Stomach (tissue), 9 donors: ENCODE results near the gene NAGK. TPM values are rescaled to one million over a fixed set of nuclear protein-coding genes. Genes with fewer than 3 reads are reported as not detected.

Source experiments
- DNase-seq, 2 donors: peaks; one replicate each; pipeline versions ENCODE4 v3.0.0 to v3.0.0-alpha.2; 2013 to 2019
- H3K27ac ChIP-seq, 5 donors: fragments of 200-600 bp in 4 of 5; sonication (generic) in 4 of 5; one replicate each; pipeline ENCODE4 v1.5.1; 2013 to 2019; ENCODE audit warnings: mild to moderate bottlenecking in 1 of 5, moderate library complexity in 1 of 5
- H3K27me3 ChIP-seq, 3 donors: fragments of 200-600 bp; sonication (generic); one replicate each; pipeline ENCODE4 v1.5.1; 2017 to 2019; ENCODE audit warnings: mixed run types in 1 of 3
- H3K36me3 ChIP-seq, 4 donors: fragments of 200-600 bp; sonication (generic); 1 replicate in 3 of 4; 2 replicates in 1 of 4; pipeline ENCODE4 v1.5.1; 2016 to 2019
- H3K4me1 ChIP-seq, 4 donors: fragments of 200-600 bp; sonication (generic); one replicate each; pipeline ENCODE4 v1.5.1; 2016 to 2019
- H3K4me3 ChIP-seq, 4 donors: fragments of 200-600 bp; sonication (generic) in 3 of 4; one replicate each; pipeline ENCODE4 v1.5.1; 2016 to 2019; ENCODE audit warnings: mild to moderate bottlenecking in 1 of 4
- H3K9me3 ChIP-seq, 4 donors: fragments of 200-600 bp; sonication (generic); one replicate each; pipeline ENCODE4 v1.5.1; 2016 to 2019
- EP300 ChIP-seq: sonication (generic); formaldehyde crosslinking; IDR thresholded peaks from one replicate; pipeline ENCODE4 v1.6.1; 2017; ENCODE audit warnings: antibody characterized with exemption
- POLR2A ChIP-seq, 4 donors: fragments of 450-650 bp; IDR thresholded peaks; one replicate each; pipeline ENCODE4 v1.6.1; 2016; ENCODE audit warnings: antibody characterized with exemption in 4 of 4, control low read depth in 2 of 4, mild to moderate bottlenecking in 1 of 4, moderate library complexity in 1 of 4
- POLR2AphosphoS5 ChIP-seq, 3 donors: sonication (generic); formaldehyde crosslinking; IDR thresholded peaks; one replicate each; pipeline ENCODE4 v1.6.1; 2016; ENCODE audit warnings: antibody characterized with exemption in 3 of 3
- WGBS, 5 donors: extraction: QIAGEN DNeasy Blood & Tissue Kit in 3 of 5; methylation state at CpG; one replicate each; pipeline versions ENCODE4 v1.1.5 to v1.1.7; 2013 to 2018; 5-methylcytosine and 5-hydroxymethylcytosine counted together
- intact Hi-C: fragments of 100-400 bp; cut with DNase I; formaldehyde crosslinking; loops from one replicate; pipeline ENCODE4 v1.15.1; 2023; ENCODE audit warnings: low total_unique reads
- polyA plus RNA-seq, 3 donors: library from polyadenylated mRNA; stranded (reverse); fragments of 200-250 nt; gene quantifications; one replicate each; pipeline ENCODE4 v1.2.3, GENCODE V29; 2013
- total RNA-seq, 5 donors: library from RNA; depleted of rRNA; stranded (reverse); fragments of >200 nt; gene quantifications; one replicate each; pipeline versions ENCODE4 v1.1.0 to v1.2.3, GENCODE V29; 2014 to 2016
- TF ChIP-seq, protein P1 (sequence below), 7 experiments: fragments of 450-650 bp in 4 of 7; fragments of 200-600 bp in 3 of 7; sonication (generic) in 3 of 7; IDR thresholded peaks; one replicate each; pipeline ENCODE4 v1.5.1; 2016 to 2019; ENCODE audit warnings: antibody characterized with exemption in 7 of 7, control low read depth in 2 of 7, mild to moderate bottlenecking in 1 of 7
- donor health status: healthy with polysubstance abuse.
- donor health status: Bipolar disorder and iron deficiency.
- donor health status: healthy.

The NAGK gene
- total and polyA plus RNA-seq, 8 donors = 25.9 to 124 (median 91.4) TPM

GRCh38 chr2:71108091-71108490 lies 39.6 kb downstream of the NAGK start:
- no peak for DNase-seq
- H3K9me3 ChIP-seq = no peaks in the 10 kb centered on the region
- 88 to 96% (median 94%) methylated on average over 2 of the region's 2 CpGs for WGBS, 5 donors
- no peaks in the 10 kb centered on the region for H3K4me1 ChIP-seq
- no peak overlapping the region for H3K27ac ChIP-seq
- peaks cover 0 to 44% (median 29%) of the 10 kb centered on the region in 4 donors for H3K36me3 ChIP-seq
- intact Hi-C loops = no loop called here
- H3K27me3 ChIP-seq = no peaks in the 10 kb centered on the region
- H3K4me3 ChIP-seq = no peak overlapping the region
- TF ChIP-seq EP300 (no peak), POLR2A (IDR thresholded peaks at IDR 0.05) (no peak), POLR2AphosphoS5 (IDR thresholded peaks at IDR 0.05) (no peak)
- TF ChIP-seq, protein P1, sequence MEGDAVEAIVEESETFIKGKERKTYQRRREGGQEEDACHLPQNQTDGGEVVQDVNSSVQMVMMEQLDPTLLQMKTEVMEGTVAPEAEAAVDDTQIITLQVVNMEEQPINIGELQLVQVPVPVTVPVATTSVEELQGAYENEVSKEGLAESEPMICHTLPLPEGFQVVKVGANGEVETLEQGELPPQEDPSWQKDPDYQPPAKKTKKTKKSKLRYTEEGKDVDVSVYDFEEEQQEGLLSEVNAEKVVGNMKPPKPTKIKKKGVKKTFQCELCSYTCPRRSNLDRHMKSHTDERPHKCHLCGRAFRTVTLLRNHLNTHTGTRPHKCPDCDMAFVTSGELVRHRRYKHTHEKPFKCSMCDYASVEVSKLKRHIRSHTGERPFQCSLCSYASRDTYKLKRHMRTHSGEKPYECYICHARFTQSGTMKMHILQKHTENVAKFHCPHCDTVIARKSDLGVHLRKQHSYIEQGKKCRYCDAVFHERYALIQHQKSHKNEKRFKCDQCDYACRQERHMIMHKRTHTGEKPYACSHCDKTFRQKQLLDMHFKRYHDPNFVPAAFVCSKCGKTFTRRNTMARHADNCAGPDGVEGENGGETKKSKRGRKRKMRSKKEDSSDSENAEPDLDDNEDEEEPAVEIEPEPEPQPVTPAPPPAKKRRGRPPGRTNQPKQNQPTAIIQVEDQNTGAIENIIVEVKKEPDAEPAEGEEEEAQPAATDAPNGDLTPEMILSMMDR (IDR thresholded peaks at IDR 0.05) = no peak

- 85 to 100% (median 98%) methylated on average over 1 of the region's 1 CpG for WGBS, 5 donors
- intact Hi-C loops = no loop called here
These were observed 45.4 kb downstream of the NAGK start for GRCh38 chr2:71113843-71114242.

GRCh38 chr2:71117063-71117462 lies 48.6 kb downstream of the NAGK start:
- TF ChIP-seq POLR2A (IDR thresholded peaks at IDR 0.05) = no peak
- H3K27ac ChIP-seq = no peak overlapping the region
- H3K9me3 ChIP-seq = no peaks in the 10 kb centered on the region
- intact Hi-C loops = no loop called here
- no peaks in the 10 kb centered on the region for H3K27me3 ChIP-seq
- no peaks in the 10 kb centered on the region for H3K4me1 ChIP-seq
- H3K4me3 ChIP-seq = no peak overlapping the region
- no peak for DNase-seq
- peaks cover 12 to 88% (median 84%) of the 10 kb centered on the region in 4 donors for H3K36me3 ChIP-seq

More at GRCh38 chr2:71113843-71114242, 45.4 kb downstream of the NAGK start:
- peaks cover 12 to 87% (median 76%) of the 10 kb centered on the region in 4 donors for H3K36me3 ChIP-seq
- no peak for DNase-seq
- H3K4me1 ChIP-seq = no peaks in the 10 kb centered on the region
- H3K4me3 ChIP-seq = no peak overlapping the region
- no peaks in the 10 kb centered on the region for H3K27me3 ChIP-seq
- H3K27ac ChIP-seq = no peak overlapping the region
- no peak for TF ChIP-seq POLR2A (IDR thresholded peaks at IDR 0.05)
- TF ChIP-seq EP300 = no peak
- TF ChIP-seq, protein P1 (IDR thresholded peaks at IDR 0.05) = no peak
- TF ChIP-seq POLR2AphosphoS5 (IDR thresholded peaks at IDR 0.05) = no peak
- no peaks in the 10 kb centered on the region for H3K9me3 ChIP-seq

DNA sequence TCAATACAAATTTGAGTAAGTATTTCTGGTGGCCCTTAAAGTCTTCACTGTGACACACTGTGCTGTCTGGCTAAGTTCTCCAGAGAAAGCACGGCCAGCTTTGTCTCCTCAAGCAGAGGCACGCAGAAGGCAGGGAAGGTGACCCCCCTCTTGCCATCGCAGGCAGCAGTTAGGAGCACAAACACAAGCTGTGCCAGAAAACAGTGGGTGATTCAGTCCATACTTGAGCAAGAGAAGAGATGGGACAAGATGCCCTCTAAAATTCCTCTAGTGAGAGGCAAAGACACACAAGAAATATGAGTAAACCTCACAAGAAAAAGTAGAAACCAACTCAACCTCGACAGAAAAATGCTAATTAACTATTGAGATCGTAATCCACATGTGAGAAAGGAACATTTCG lies 51.7 kb downstream of the NAGK start:
- no peak for TF ChIP-seq POLR2AphosphoS5 (IDR thresholded peaks at IDR 0.05)
- no peak for TF ChIP-seq EP300
- TF ChIP-seq POLR2A (IDR thresholded peaks at IDR 0.05) = no peak
- TF ChIP-seq, protein P1 (IDR thresholded peaks at IDR 0.05) = no peak
- WGBS, 5 donors = 75 to 89% (median 81%) methylated on average over 6 of the region's 6 CpGs
- no peaks in the 10 kb centered on the region for H3K9me3 ChIP-seq
- H3K36me3 ChIP-seq = peaks cover 10 to 86% (median 81%) of the 10 kb centered on the region in 4 donors
- no peak for DNase-seq
- H3K4me1 ChIP-seq = peaks cover 0 to 6% (median 0%) of the 10 kb centered on the region in 4 donors
- H3K27me3 ChIP-seq = no peaks in the 10 kb centered on the region
- no peak overlapping the region for H3K4me3 ChIP-seq
- no peak overlapping the region for H3K27ac ChIP-seq
- intact Hi-C loops = no loop called here

- Histone ChIP-seq H3K9me3 (no peaks in the 10 kb centered on the region), H3K4me3 (no peak overlapping the region), H3K36me3 (peaks cover 7 to 73% (median 68%) of the 10 kb centered on the region in 4 donors), H3K27me3 (no peaks in the 10 kb centered on the region), H3K4me1 (peaks cover 0 to 6% (median 3%) of the 10 kb centered on the region in 4 donors), H3K27ac (no peak overlapping the region)
- TF ChIP-seq, protein P1 (IDR thresholded peaks at IDR 0.05) = no peak
- TF ChIP-seq POLR2A (IDR thresholded peaks at IDR 0.05) (no peak), EP300 (no peak), POLR2AphosphoS5 (IDR thresholded peaks at IDR 0.05) (no peak)
- no peak for DNase-seq
- 93 to 100% (median 100%) methylated on average over 1 of the region's 1 CpG for WGBS, 5 donors
- intact Hi-C loops = no loop called here
These were observed 53.0 kb downstream of the NAGK start for GRCh38 chr2:71121479-71121878.
